Tibial artery (tissue), 4 donors: ENCODE data around the gene ANKS1A.
"Not testable (repeated sequence)": the region's sequence is repeated elsewhere in the genome, so short reads cannot be mapped to it uniquely, and the experiment has no call there.

Source experiments
- DNase-seq, 2 donors: peaks; one replicate each; pipeline ENCODE4 v3.0.0-alpha.2; 2019
- H3K27ac ChIP-seq, 2 donors: fragments of 200-600 bp; sonication (generic) in 1 of 2; 1 replicate in 1 of 2; 2 replicates in 1 of 2; pipeline ENCODE4 v1.5.1; 2018 to 2019; ENCODE audit warnings: mild to moderate bottlenecking in 1 of 2
- H3K27me3 ChIP-seq, 2 donors: fragments of 200-600 bp; sonication (generic) in 1 of 2; one replicate each; pipeline versions ENCODE4 v1.5.1 to v1.6.0; 2016 to 2019
- H3K36me3 ChIP-seq, 3 donors: fragments of 200-600 bp; sonication (generic) in 2 of 3; one replicate each; pipeline ENCODE4 v1.5.1; 2016 to 2019; ENCODE audit warnings: mild to moderate bottlenecking in 2 of 3
- H3K4me1 ChIP-seq, 4 donors: fragments of 200-600 bp; sonication (generic) in 2 of 4; 1 replicate in 3 of 4; 2 replicates in 1 of 4; pipeline ENCODE4 v1.5.1; 2016 to 2019
- H3K4me3 ChIP-seq, 2 donors: fragments of 200-600 bp; sonication (generic) in 1 of 2; 1 replicate in 1 of 2; 2 replicates in 1 of 2; pipeline ENCODE4 v1.5.1; 2018 to 2019; ENCODE audit warnings: mild to moderate bottlenecking in 2 of 2
- H3K9me3 ChIP-seq, 3 donors: fragments of 200-600 bp; sonication (generic) in 1 of 3; one replicate each; pipeline ENCODE4 v1.5.1; 2016 to 2019
- intact Hi-C: fragments of 100-400 bp; cut with DNase I; formaldehyde crosslinking; loops from one replicate; pipeline ENCODE4 v1.15.0; 2023; ENCODE audit warnings: low total_unique reads
- TF ChIP-seq, protein P1 (sequence below), 2 experiments: fragments of 200-600 bp in 1 of 2; fragments of 450-650 bp in 1 of 2; IDR thresholded peaks; one replicate each; pipeline ENCODE4 v1.5.1; 2017 to 2019; ENCODE audit warnings: antibody characterized with exemption in 2 of 2, mild to moderate bottlenecking in 1 of 2, moderate library complexity in 1 of 2

ANKS1A gene

DNA sequence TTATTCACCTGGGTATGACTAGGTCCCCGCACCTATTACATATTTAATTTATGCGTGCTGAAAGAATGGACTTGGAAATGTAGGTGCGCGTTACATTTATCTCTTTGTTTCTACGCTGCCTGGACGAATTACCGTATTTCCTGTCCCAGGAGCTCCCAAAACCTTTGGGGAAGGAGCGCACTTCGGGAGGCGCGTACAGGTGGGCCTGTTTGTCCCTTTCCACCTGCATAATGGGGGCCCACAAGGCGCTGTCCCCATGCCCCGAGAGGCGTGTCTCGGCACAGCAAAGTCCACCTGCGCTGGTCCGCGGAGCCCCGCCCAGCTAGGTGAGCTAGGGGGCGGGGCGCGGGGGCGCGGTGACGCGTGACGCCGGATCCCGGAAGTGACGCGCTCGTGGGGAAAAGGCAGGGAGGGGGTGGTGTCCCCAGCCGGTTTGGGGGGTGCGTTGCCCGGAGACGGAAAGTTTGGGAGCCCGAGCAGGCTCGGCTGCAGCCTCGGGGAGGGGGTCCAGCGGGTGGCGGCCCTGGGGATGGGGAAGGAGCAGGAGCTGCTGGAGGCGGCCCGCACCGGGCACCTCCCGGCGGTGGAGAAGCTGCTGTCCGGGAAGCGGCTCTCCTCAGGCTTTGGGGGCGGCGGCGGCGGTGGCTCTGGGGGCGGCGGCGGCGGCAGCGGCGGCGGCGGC lies at the start of gene ANKS1A:
ANKS1A (plus strand) TSS at position 382 of the 682 bp plus-strand sequence; CDS start at position 530, 148 bp downstream.
- TF ChIP-seq, protein P1, sequence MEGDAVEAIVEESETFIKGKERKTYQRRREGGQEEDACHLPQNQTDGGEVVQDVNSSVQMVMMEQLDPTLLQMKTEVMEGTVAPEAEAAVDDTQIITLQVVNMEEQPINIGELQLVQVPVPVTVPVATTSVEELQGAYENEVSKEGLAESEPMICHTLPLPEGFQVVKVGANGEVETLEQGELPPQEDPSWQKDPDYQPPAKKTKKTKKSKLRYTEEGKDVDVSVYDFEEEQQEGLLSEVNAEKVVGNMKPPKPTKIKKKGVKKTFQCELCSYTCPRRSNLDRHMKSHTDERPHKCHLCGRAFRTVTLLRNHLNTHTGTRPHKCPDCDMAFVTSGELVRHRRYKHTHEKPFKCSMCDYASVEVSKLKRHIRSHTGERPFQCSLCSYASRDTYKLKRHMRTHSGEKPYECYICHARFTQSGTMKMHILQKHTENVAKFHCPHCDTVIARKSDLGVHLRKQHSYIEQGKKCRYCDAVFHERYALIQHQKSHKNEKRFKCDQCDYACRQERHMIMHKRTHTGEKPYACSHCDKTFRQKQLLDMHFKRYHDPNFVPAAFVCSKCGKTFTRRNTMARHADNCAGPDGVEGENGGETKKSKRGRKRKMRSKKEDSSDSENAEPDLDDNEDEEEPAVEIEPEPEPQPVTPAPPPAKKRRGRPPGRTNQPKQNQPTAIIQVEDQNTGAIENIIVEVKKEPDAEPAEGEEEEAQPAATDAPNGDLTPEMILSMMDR (IDR thresholded peaks at IDR 0.05): no peak
- intact Hi-C loops: loop anchor here (5.0 kb wide), 2 partner anchors 97 to 132 kb away; partner anchors contain the start of genes BLTP3A and SNRPC
- Histone ChIP-seq H3K9me3 (no peaks in the 10 kb centered on the region), H3K4me3 (peak within 1 kb of the TSS; percentile 75 to 95), H3K4me1 (peaks cover 0 to 38% (median 19%) of the 10 kb centered on the region in 4 donors), H3K36me3 (peaks cover 0 to 5% (median 4%) of the 10 kb centered on the region in 3 donors), H3K27ac (peak within 1 kb of the TSS; percentile 87 to 88), H3K27me3 (no peaks in the 10 kb centered on the region)
- peak; percentile 67 to 84 for DNase-seq

- Histone ChIP-seq H3K27me3 (no peaks in the 10 kb centered on the region), H3K4me1 (no peaks in the 10 kb centered on the region), H3K36me3 (peaks cover 17 to 62% (median 36%) of the 10 kb centered on the region in 3 donors), H3K9me3 (no peaks in the 10 kb centered on the region), H3K27ac (no peak overlapping the region), H3K4me3 (no peak overlapping the region)
- intact Hi-C loops: no loop called here
- no peak for DNase-seq
- TF ChIP-seq, protein P1 (IDR thresholded peaks at IDR 0.05): no peak
Measured at GRCh38 chr6:34839666-34840352, 49.2 kb upstream of the ANKS1A start.

GRCh38 chr6:34849066-34849465 lies 40.0 kb upstream of the ANKS1A start:
- H3K27me3 ChIP-seq, H3K27ac ChIP-seq, H3K4me3 ChIP-seq, H3K9me3 ChIP-seq, H3K4me1 ChIP-seq, DNase-seq, intact Hi-C loops: not testable (repeated sequence)
- H3K36me3 ChIP-seq: peaks cover 4 to 24% (median 13%) of the 10 kb centered on the region in 3 donors

DNA sequence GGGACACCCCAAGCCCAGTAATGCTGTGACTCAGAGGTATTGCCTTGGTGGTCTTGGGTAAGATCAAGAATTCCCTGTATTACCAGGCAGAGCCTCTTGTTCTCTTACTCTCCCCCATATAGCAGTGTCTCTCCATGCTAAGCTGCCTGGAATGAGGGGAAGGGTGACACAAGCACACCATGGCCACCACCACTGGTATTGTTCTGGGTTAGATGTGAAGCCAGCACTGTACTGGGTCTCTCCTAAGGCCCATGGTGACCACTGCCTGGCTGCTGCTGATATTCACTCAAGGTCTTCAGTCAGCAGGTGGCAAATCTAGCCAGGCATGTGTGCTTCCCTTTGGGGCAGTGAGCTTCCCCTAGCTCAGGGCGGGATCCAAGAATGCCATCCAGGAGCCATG lies 37.7 kb upstream of the ANKS1A start:
- Histone ChIP-seq H3K27ac (no peak overlapping the region), H3K4me3 (no peak overlapping the region), H3K27me3 (no peaks in the 10 kb centered on the region), H3K36me3 (peaks cover 7 to 36% (median 23%) of the 10 kb centered on the region in 3 donors), H3K4me1 (no peaks in the 10 kb centered on the region), H3K9me3 (no peaks in the 10 kb centered on the region)
- intact Hi-C loops: no loop called here
- TF ChIP-seq, protein P1 (IDR thresholded peaks at IDR 0.05): no peak
- DNase-seq: no peak

GRCh38 chr6:34852406-34853085 lies 36.5 kb upstream of the ANKS1A start:
- H3K4me3 ChIP-seq: no peak overlapping the region
- intact Hi-C loops: no loop called here
- H3K4me1 ChIP-seq: no peaks in the 10 kb centered on the region
- peaks cover 18 to 48% (median 35%) of the 10 kb centered on the region in 3 donors for H3K36me3 ChIP-seq
- no peaks in the 10 kb centered on the region for H3K9me3 ChIP-seq
- H3K27me3 ChIP-seq: no peaks in the 10 kb centered on the region
- TF ChIP-seq, protein P1 (IDR thresholded peaks at IDR 0.05): no peak
- DNase-seq: no peak
- H3K27ac ChIP-seq: no peak overlapping the region
